HG03457 (cell line): ENCODE data around the gene IPO13.

Experiments used
- ATAC-seq: cut with Tn5 transposase; IDR thresholded peaks from one replicate; pipeline ENCODE4 v1.9.1; 2021; ENCODE audit warnings: moderate number of reproducible peaks; ENCODE audit not compliant: unreplicated experiment

Gene IPO13

DNA sequence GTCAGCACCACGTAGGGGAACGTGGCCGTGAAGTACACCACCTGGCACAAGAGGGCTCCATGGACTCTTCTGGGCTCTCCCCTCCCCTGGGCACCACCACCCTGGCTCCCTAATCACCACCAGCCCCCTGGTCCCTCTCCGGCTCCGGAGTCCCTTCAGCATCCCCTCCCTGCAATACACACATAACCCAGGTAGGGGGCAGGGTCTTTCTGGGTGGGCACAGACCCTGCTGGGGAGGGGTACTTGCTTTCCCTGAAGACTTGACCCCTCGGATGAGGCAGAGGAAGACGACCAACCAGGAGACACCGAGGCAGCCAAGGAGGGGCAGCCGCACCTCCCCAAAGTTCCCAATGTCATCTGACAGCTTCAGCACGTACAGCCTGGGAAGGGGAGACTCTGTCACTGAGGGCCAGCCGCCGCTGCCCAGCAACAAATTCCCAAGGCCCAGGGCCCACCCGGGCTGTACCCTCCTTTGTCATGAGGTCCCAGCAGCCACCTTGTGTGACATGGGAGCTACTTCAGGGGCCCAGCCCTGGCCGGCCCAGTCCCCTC lies 55.9 kb downstream of the IPO13 start:
- ATAC-seq, result no peak

DNA sequence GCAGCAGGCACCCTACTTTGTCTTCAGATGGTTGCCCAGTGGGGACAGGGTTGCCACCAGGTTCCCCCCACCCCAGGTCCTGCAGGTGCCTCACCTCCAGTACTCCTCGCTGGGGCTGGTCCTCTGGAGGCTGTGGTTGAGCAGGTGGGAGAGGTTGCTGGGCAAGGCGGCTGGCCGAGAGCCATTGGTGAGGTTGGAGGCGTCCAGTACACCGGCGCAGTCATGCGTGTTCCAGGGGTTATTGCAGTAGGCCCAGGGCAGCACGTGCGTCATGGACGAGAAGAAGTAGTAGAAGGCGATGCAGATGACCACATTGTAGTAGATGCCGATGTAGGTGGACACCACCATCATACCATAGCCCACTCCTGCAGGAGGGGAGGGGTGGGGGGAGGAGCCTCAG lies 61.5 kb downstream of the IPO13 start:
- ATAC-seq, result no peak

DNA sequence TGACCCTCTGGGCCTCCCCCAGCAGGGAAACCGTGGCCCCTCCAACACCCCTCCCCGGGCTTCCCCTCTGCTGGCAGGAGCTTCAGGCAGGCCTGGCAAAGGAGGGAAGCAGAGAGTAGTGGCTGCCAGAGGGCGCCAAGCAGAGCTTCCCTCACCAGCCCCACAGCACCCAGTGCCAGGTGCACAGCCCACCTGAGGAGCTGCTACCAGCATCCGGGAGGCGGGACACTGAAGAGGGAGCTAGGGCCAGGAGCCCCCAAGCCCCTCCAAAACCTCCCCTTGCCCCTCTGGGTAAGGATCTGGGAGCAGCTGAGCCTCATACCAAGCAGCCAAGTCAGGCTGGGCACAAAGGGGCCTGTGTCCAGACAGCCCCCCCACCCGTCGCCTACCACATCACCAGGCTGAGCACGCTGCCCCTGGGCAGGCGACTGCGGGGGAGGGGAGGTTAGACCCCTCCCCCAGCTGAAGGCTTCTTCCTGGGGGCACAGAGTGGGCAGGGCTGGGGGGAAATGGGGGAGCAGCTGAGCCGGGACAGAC lies 64.3 kb downstream of the IPO13 start:
- ATAC-seq, result no peak

DNA sequence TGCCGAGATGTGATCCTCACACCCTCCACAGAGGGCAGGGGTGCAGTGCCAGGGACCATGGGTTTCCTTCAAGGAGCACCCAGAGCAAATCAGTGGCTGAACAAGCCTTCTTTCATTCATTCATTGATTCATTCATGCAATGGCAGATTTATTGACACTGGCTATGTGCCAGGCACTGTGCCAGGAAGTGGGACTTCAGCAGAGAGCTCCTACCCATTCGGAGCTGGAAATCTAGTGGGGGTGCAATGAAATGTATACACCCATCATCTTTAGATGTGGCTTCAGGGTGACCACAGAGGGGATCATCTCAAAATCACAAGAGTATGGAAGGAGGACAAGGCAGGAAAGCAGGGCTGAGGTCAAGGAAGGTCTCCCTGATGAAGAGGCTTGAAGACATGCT lies 65.7 kb downstream of the IPO13 start:
- ATAC-seq, result no peak

DNA sequence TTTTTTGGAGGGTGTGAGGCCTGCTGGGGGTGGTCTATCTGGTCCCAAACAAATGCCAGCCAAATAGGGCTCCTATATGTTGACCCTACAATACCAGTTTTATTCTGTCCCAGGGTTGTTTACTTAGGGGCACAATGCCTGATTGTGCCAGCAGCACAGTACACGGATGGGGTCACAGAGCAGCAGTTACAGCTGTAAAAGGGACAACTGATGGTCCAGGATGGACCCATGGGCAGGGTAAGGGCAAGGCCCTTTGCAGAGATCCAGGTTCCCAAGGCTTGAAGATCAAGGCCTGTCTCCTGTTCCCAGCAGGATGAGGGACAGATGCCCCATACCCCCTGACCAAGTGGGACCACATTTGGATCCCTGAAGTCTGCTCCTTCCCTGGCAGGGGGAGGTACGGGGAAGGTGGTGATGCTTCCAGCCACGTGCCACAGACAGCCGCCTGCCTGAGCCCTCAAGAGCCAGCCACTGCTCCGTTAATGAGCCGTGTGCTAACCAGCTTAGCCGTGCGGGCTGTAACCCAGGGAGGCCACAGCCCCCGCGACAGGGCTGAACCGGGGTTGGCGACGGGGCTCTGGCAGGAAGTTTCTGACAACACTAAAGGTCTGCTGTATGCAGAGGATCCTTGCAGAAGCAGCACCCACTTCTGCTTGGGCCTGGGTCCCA lies 66.3 kb downstream of the IPO13 start:
- no peak for ATAC-seq

DNA sequence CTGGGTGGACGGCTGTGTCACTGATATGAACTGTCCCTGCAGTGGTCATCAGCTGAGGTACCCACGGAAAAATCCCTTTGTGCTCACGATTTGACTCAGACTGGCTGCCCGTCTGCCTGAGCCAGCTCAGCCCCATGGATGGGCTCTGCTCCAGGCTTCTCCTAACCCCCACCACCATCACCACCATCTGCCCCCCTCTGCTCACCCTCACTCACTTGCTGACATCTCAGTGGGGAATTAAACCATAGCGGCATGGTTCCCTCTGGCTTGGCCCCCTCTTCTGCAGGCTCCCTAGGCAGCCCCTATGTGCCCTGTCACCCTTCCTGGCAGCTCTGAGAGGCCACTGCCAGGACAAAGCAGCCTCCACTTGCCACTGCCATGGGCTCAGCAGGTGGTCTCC lies 67.2 kb downstream of the IPO13 start:
- ATAC-seq, result no peak

DNA sequence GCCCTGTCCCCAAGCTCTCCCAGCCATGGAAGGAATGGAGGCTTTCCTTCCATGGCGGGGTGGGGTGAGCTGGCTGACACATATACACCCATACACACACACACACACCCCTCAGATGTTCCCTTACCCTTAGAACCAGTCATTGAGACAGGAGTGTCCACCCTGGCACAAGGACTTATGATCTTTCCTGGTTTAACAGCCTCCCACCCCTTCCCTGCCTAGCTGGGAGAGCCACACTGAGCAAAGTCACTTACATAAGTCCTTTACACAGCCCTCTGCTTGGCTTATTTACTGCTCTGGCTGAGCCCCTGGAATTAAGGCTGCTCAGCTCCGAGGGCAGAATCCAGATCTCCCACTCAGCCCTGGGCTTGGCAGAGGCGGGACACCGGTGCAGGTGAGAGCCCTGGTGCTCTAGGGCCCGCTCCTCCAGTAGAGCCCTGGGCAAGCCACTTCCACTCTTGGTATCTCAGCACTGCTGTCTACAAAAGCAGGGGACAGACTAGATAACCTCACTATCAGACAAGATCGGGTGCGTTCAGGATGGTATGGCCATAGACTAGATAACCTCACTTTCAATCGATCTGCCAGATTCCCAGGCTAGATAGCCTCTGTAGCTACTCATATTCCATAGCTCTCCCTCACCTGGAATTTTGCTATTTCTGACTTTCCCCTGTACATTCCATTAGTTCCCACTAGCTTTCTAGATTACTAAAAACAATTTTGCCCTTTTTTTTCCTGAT lies 67.8 kb downstream of the IPO13 start:
- no peak for ATAC-seq

DNA sequence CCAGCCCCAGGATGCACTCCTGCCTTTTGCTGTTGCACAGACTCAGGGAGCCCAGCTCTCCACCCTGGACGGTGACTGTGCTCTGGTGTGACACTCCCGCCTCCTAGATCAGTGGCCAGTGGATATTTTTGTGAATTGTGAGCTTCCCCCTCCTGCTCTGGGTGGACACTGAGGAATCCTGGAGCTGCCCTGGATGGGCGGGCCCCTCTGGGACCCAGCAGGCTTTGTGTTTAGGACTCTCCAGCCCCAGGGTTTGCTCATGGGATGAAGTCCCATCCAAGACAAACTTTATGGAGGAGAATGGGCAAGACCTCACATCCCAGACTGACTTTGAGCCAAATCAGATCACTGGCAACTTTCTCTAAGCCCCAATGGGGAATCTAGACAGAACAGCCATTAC lies 68.5 kb downstream of the IPO13 start:
- ATAC-seq, result no peak

DNA sequence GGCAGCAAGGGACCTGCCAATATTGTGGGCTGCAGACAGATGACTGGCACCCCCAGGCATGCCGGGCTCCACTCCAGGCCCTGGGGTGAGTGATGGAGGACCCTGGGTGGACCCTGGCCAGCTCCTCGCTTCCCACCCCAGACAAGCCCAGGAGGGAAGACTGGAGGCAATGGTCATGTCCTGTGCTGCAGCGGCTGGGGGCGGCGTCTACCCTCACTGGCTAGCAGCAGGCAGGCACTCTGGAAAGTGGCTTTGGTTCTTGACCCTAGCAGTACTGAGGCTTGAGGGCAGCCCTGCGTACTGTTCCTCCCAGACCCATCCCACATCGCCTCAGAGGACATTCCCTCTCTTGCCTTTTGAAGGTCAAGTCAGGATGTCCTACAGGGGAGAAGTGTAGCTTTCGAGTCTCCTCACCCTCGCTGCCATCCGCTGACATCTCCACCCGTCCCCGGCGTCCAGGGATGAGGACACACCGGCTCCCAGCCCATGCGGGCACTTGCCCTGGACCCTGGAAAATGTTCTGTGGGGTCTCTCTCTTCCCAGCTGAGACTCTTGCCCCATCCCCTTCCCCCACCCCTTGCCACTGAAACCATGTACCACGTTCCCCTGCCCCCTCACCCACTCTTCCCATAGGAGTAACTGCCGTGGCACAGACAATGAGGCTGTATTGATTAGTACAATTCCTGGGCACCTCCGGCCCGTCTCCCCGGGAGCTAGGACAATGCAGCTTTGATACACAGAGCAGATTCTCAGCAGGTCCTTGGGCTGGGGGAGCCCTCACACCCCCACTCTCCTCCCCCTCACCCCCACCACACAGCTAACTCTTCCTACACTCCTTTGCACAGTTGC lies 69.5 kb downstream of the IPO13 start:
- no peak for ATAC-seq

DNA sequence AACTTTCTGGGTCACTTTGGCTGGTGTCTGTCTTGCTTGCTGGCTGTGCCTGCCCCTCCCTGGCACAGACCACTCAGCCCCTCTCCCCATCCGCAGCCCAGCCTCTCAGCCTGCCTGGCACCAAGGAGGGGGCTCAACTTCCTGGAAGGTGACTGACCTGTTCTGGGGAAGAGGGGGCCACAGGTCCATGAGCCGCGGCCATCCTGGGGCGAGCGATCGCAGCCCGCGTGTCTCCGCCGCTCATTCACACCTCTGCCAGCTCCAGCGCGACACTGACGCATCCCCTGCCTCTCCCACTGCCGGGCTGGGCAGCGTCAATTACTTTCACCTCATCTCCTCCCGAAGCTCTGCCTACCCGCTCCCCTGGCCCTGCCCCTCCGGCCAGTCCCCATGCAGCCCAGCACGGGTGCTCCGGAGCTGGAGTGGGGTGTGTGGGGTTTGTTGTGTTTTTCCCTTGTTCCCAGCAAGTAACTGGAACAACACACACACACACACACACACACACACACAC lies 70.2 kb downstream of the IPO13 start:
- ATAC-seq, result no peak
